Amniotic stem cell (primary cell): Measurements from ENCODE around the gene SSBP3.

ENCODE experiments used
- DNase-seq: peaks from one replicate; lab custom pipeline; 2025; lab: John Stamatoyannopoulos, UW

SSBP3 gene

DNA sequence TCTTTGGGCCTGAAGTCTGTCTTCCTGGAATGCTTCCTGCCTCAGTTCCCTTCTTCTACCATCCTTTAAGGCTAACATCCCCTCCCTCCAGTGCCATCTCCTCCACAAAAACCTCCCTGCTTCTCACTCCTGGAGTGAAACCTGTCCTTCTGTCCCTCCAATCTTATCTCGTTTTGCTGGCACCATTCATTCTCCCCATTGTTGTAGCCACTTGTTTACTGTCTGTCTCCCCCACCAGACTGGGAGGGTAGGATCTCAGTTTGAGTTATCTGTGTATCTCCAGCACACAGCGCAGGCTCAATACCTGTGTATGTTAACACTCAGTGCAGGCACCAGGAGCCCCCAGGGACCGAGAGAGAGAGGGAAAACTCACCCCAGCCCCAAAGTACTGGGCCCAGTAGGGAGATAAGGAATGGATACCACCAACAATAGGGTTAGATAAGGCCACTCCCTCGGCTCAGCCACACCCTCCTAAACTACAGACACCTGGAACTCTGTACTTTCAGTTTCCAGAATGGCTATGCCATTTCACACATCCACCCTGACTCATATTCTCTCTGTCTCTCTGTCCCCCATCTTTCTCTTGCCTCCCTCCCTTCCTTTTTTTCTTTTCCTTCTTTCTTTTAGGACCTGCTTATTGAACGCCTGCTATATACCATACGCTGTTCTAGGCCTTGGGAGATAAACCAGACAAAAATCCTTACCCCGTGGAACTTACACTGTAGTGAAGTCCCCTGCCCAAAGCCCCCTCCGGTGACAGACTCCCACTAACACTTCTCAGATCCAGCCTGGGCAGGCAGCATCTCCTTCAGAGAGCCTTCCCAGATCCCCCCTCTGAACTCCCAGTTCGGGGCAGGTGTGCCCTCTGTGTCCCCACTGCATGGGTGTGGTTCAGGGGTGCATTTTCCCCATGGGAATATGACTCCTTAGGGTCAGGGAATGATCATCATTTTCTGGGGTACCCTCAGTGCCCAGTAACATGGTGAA lies 3.3 kb upstream of the SSBP3 start:
- DNase-seq, result no peak

- DNase-seq, result peak; percentile 49
Measured at GRCh38 chr1:54408147-54409066, 2.2 kb upstream of the SSBP3 start.

GRCh38 chr1:54407404-54408146 lies 1.4 kb upstream of the SSBP3 start:
- peak; percentile 85 for DNase-seq

GRCh38 chr1:54407154-54407403 lies 885 bp upstream of the SSBP3 start:
- DNase-seq, result no peak

- no peak for DNase-seq
Measured at GRCh38 chr1:54405898-54406293, 298 bp downstream of the SSBP3 start.

DNA sequence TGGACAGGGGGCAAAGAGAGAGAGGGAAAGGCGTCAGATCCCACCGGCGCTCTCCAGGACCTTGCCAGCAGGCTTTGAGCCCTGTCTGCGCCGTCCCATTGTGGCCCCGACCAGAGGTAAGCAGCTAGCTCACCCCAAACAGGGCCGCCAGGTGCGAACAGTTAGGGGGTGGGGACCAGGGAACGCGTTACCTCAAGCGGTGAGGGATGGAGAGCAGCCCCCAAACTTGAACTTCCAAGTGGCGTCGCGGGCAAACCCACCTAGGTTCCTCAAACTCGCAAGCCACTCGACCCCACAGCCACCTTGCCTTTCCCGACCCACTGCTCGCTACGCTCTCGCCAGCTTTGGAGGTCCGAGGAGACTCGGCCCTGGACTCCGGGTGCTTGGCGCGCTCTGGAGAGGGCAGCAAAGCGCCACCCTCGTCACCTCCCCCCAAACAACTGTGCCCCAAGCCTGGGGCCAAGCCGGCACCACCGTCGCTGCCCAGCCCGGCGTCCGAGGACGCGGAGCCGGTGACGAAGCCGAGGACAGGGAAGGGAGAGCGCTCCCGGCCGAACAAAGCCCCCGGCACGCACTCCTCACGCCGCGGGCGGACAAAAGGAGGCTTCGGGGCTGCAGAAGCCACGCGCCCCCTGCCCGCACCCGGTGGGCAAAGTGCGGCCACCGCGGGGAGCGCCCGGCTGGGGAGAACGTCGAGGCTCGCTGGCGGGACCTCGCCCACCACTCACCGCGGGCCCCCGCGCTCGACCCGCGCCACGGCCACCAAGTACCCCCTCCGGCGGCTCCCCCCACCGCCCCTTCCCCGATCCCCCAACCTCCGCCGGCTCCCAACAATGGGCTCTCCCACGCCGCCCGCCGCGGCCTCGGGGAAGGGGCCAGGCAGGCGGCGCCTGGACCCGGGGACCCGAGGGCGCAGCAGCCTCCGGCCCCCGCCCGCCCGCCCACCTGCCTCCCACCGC lies 976 bp downstream of the SSBP3 start:
- DNase-seq, result no peak

- DNase-seq, result no peak
Measured at GRCh38 chr1:54404263-54404662, 1.9 kb downstream of the SSBP3 start.

DNA sequence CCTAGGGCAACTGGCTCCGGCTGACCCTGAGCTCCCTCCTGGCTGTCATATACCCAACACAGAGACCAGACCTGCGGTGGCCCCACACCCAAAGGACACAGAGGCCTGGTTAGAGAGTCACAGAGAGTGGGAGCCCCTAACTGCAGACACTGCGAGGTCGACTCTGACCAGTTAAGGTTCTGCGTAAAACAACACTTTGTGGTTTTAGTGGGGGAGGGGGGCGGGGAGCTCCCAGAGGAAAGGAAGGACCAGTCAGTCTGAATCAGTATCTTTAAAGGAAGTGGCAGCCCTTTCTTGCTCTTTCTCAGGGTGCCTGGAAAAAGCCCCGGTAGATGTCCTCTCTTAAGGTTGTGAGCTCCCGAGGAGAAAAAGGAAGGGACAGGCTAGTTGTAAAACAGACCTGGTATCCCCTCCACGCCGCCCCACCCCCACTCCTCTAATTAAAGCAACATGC lies 2.4 kb downstream of the SSBP3 start:
- DNase-seq, result no peak

GRCh38 chr1:54403405-54403804 lies 2.8 kb downstream of the SSBP3 start:
- DNase-seq, result no peak

GRCh38 chr1:54402896-54403295 lies 3.3 kb downstream of the SSBP3 start:
- no peak for DNase-seq

GRCh38 chr1:54401799-54402198 lies 4.4 kb downstream of the SSBP3 start:
- DNase-seq, result no peak

DNA sequence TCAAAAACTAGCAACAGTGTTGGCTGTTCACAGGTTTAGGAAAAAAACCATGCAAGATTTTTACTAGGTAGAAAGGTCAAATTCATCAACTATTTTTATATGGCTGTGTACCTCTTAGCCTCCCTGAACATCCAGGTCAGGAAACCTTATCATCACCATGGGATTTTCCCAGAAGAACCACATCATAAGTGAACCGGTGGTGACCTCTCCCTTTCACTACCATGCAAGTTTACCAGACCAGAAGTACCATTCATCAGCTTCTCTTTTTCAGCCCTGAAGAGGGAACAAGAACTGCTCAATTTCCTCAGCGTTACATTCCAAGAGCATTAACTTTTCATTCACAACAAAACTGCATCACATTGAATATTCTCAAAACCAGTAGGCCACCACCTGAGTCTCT lies 5.9 kb downstream of the SSBP3 start:
- DNase-seq, result no peak

DNA sequence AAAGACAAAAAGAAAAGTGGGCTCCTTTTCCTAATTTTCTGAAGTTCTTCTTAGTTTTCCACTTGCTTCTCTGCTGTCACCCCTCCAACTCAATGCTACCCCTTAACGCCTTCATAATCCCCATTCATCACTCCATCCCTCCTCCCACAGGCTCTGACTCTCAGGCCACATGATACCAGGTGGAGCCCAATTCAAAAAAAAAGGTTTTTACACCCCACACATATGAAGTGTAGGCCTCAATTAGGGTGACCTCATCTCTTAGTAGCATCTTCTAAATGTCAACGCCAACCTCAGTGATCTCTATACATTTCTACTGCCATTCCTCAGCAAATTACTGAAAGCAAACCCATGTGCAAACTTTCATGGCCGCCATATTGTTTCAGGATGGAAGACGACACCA lies 6.4 kb downstream of the SSBP3 start:
- DNase-seq, result no peak

GRCh38 chr1:54398963-54399528 lies 7.1 kb downstream of the SSBP3 start:
- no peak for DNase-seq

DNA sequence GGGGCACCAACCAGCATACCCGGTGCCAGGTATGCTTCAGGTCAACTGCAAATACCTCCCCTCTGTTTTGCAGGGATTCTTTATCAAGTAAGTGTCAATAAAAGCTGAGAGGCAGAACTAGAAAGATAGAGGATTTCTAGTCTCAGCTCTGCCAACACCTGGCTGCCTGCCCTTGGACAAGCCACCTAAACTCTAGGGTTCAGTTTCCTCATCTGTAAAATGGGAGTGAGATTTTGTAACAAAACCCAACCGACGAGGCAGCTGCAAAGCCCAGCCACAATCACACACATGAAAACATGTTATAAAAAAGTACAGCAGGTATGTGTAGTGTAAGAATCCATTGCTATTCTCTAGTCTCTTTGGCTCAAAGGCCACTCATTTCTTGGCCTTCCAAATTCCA lies 8.2 kb downstream of the SSBP3 start:
- DNase-seq, result no peak

GRCh38 chr1:54397090-54397591 lies 9.1 kb downstream of the SSBP3 start:
- no peak for DNase-seq

DNA sequence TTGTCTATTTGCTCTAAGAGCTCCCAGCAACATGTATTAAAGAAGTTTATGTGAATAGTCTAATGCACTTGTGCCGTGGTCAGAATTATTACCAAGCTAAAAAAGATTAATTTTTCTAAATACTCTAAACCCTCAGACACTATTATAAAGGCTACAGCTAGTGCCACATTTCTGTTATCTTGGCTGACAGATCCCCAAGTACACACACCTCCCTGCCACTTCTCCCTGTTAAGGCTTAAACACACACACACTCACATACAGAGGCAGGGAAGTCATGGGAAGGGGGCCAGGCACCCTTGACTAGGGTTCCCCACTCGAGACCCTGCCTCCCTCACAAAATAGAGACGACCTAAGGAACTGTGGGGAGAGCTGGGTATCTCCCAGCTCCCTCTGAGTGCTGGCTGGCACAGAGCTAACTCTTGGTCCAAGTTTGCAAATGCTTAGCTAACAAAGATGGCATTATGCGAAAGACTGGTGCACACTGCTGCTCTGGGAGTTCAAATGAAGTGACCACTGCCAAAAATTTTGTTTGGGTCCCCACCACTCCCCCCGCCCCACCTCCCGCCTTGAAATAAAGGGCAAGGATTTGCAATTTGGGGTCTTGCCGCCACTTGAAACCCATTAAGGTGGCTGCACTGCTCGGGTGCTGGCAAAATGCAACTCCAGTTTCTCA lies 9.8 kb downstream of the SSBP3 start:
- DNase-seq, result no peak

DNA sequence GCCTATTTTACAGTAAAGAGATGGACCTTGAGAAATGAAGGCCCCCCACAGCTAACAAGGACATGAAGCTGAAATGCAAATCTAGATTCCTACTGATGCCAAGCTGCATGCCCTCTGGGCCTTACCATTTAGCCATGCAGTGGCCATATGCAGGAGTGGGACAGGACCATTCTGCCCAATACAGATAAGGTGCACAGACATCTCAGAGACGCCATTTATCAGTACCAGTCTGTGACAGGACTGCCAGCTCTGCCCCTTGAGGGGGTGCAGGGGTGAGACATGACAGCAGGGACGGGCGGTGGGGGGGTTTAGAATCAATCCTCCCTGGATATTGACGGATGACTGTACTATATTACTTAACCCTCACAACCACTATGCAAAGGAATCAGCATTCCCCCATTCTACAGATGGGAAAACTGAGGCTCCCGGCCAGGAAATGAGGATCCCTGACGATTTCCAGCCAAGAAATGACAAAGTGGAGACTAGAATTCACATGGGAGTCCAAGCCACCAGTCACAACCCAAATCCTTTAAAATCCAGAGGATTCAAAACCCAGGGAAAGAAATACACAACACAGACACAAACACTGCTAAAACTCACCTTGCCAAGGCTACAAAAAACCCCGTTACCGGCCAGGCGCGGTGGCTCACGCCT lies 10.8 kb downstream of the SSBP3 start:
- DNase-seq, result no peak

- no peak for DNase-seq
Measured at GRCh38 chr1:54394104-54394503, 12.1 kb downstream of the SSBP3 start.
